WTC11 (cell line): Measurements from ENCODE around the gene ZNF423.

Experiments used
- CBFB ChIP-seq: sonication (generic); formaldehyde crosslinking; IDR thresholded peaks from 2 replicates; pipeline ENCODE4 v1.8.1; 2022; ENCODE audit warnings: mild to moderate bottlenecking, low read depth, missing genetic modification reagents
- CREM ChIP-seq: sonication (generic); formaldehyde crosslinking; IDR thresholded peaks from 2 replicates; pipeline ENCODE4 v1.8.1; 2022; ENCODE audit warnings: mild to moderate bottlenecking, missing genetic modification reagents, moderate library complexity
- ETV6 ChIP-seq: sonication (generic); formaldehyde crosslinking; IDR thresholded peaks from 2 replicates; pipeline ENCODE4 v1.8.1; 2022; ENCODE audit warnings: mild to moderate bottlenecking, missing genetic modification reagents
- FOXK1 ChIP-seq: sonication (generic); formaldehyde crosslinking; IDR thresholded peaks from 2 replicates; pipeline ENCODE4 v1.8.0; 2022; ENCODE audit warnings: mild to moderate bottlenecking, moderate library complexity, missing genetic modification reagents
- JUN ChIP-seq: sonication (generic); formaldehyde crosslinking; IDR thresholded peaks from 2 replicates; pipeline ENCODE4 v1.8.0; 2023; ENCODE audit warnings: mild to moderate bottlenecking, missing genetic modification reagents
- SP1 ChIP-seq: sonication (generic); formaldehyde crosslinking; conservative IDR thresholded peaks from 2 replicates; pipeline ENCODE4 v1.8.1; 2022; ENCODE audit warnings: missing genetic modification reagents
- ZBTB21 ChIP-seq: sonication (generic); formaldehyde crosslinking; IDR thresholded peaks from 2 replicates; pipeline ENCODE4 v1.8.1; 2023; ENCODE audit warnings: mild to moderate bottlenecking, missing genetic modification reagents, borderline replicate concordance
- TF ChIP-seq, protein P1 (sequence below): sonication (generic); formaldehyde crosslinking; IDR thresholded peaks from 2 replicates; pipeline ENCODE4 v1.8.1; 2022; ENCODE audit warnings: mild to moderate bottlenecking, missing genetic modification reagents, moderate library complexity, borderline replicate concordance
- TF ChIP-seq, protein P2 (sequence below): fragments of 200-600 bp; IDR thresholded peaks from 2 replicates; pipeline ENCODE4 v1.8.0; 2022; ENCODE audit warnings: antibody characterized with exemption
- TF ChIP-seq, protein P3 (sequence below): sonication (generic); formaldehyde crosslinking; IDR thresholded peaks from 2 replicates; pipeline ENCODE4 v1.8.1; 2022; ENCODE audit warnings: low read depth, missing genetic modification reagents, borderline replicate concordance
- TF ChIP-seq, protein P4 (sequence below): sonication (generic); formaldehyde crosslinking; IDR thresholded peaks from 2 replicates; pipeline ENCODE4 v1.8.0; 2022; ENCODE audit warnings: mild to moderate bottlenecking, missing genetic modification reagents
- TF ChIP-seq, protein P5 (sequence below): sonication (generic); formaldehyde crosslinking; IDR thresholded peaks from 2 replicates; pipeline ENCODE4 v1.8.0; 2023; ENCODE audit warnings: missing genetic modification reagents
- TF ChIP-seq, protein P6 (sequence below): sonication (generic); formaldehyde crosslinking; IDR thresholded peaks from 2 replicates; pipeline ENCODE4 v1.8.0; 2022; ENCODE audit warnings: mild to moderate bottlenecking, missing genetic modification reagents
- TF ChIP-seq, protein P7 (sequence below): sonication (generic); formaldehyde crosslinking; IDR thresholded peaks from 2 replicates; pipeline ENCODE4 v1.8.0; 2022; ENCODE audit warnings: missing genetic modification reagents

DNA sequence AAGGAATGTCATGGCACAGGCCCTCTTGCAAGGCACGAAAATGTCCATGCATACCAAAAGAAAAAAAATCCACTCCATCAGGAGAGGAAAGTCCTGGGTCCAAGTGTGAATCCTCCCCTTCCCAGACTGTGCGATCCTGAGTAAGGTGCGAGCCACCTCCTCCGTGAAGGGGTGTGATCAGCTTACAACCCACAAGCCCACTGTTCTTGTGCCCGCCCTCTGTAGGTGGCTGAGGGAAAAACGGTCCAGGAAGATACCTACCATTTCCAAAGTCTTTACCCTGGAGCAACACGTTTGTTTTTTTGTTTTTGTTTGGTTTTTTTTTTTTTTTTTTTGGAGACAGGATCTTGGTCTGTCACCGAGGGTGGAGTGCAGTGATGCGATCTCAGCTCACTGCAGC lies 116.5 kb downstream of the ZNF423 start:
- TF ChIP-seq, protein P1, sequence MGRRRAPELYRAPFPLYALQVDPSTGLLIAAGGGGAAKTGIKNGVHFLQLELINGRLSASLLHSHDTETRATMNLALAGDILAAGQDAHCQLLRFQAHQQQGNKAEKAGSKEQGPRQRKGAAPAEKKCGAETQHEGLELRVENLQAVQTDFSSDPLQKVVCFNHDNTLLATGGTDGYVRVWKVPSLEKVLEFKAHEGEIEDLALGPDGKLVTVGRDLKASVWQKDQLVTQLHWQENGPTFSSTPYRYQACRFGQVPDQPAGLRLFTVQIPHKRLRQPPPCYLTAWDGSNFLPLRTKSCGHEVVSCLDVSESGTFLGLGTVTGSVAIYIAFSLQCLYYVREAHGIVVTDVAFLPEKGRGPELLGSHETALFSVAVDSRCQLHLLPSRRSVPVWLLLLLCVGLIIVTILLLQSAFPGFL (CRISPR knock-in tag) = no peak
- TF ChIP-seq ETV6 (CRISPR knock-in tag) (no peak), FOXK1 (CRISPR knock-in tag) (no peak), JUN (CRISPR knock-in tag) (no peak), SP1 (CRISPR knock-in tag) (no peak), CREM (CRISPR knock-in tag) (no peak), CBFB (CRISPR knock-in tag) (no peak), ZBTB21 (no peak)
- TF ChIP-seq, protein P2, sequence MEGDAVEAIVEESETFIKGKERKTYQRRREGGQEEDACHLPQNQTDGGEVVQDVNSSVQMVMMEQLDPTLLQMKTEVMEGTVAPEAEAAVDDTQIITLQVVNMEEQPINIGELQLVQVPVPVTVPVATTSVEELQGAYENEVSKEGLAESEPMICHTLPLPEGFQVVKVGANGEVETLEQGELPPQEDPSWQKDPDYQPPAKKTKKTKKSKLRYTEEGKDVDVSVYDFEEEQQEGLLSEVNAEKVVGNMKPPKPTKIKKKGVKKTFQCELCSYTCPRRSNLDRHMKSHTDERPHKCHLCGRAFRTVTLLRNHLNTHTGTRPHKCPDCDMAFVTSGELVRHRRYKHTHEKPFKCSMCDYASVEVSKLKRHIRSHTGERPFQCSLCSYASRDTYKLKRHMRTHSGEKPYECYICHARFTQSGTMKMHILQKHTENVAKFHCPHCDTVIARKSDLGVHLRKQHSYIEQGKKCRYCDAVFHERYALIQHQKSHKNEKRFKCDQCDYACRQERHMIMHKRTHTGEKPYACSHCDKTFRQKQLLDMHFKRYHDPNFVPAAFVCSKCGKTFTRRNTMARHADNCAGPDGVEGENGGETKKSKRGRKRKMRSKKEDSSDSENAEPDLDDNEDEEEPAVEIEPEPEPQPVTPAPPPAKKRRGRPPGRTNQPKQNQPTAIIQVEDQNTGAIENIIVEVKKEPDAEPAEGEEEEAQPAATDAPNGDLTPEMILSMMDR = no peak
- TF ChIP-seq, protein P3, sequence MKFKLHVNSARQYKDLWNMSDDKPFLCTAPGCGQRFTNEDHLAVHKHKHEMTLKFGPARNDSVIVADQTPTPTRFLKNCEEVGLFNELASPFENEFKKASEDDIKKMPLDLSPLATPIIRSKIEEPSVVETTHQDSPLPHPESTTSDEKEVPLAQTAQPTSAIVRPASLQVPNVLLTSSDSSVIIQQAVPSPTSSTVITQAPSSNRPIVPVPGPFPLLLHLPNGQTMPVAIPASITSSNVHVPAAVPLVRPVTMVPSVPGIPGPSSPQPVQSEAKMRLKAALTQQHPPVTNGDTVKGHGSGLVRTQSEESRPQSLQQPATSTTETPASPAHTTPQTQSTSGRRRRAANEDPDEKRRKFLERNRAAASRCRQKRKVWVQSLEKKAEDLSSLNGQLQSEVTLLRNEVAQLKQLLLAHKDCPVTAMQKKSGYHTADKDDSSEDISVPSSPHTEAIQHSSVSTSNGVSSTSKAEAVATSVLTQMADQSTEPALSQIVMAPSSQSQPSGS (CRISPR knock-in tag) = no peak
- TF ChIP-seq, protein P4, sequence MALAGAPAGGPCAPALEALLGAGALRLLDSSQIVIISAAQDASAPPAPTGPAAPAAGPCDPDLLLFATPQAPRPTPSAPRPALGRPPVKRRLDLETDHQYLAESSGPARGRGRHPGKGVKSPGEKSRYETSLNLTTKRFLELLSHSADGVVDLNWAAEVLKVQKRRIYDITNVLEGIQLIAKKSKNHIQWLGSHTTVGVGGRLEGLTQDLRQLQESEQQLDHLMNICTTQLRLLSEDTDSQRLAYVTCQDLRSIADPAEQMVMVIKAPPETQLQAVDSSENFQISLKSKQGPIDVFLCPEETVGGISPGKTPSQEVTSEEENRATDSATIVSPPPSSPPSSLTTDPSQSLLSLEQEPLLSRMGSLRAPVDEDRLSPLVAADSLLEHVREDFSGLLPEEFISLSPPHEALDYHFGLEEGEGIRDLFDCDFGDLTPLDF = no peak
- TF ChIP-seq, protein P5, sequence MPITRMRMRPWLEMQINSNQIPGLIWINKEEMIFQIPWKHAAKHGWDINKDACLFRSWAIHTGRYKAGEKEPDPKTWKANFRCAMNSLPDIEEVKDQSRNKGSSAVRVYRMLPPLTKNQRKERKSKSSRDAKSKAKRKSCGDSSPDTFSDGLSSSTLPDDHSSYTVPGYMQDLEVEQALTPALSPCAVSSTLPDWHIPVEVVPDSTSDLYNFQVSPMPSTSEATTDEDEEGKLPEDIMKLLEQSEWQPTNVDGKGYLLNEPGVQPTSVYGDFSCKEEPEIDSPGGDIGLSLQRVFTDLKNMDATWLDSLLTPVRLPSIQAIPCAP (CRISPR knock-in tag) = no peak
- TF ChIP-seq, protein P6, sequence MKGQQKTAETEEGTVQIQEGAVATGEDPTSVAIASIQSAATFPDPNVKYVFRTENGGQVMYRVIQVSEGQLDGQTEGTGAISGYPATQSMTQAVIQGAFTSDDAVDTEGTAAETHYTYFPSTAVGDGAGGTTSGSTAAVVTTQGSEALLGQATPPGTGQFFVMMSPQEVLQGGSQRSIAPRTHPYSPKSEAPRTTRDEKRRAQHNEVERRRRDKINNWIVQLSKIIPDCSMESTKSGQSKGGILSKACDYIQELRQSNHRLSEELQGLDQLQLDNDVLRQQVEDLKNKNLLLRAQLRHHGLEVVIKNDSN (CRISPR knock-in tag) = no peak
- TF ChIP-seq, protein P7, sequence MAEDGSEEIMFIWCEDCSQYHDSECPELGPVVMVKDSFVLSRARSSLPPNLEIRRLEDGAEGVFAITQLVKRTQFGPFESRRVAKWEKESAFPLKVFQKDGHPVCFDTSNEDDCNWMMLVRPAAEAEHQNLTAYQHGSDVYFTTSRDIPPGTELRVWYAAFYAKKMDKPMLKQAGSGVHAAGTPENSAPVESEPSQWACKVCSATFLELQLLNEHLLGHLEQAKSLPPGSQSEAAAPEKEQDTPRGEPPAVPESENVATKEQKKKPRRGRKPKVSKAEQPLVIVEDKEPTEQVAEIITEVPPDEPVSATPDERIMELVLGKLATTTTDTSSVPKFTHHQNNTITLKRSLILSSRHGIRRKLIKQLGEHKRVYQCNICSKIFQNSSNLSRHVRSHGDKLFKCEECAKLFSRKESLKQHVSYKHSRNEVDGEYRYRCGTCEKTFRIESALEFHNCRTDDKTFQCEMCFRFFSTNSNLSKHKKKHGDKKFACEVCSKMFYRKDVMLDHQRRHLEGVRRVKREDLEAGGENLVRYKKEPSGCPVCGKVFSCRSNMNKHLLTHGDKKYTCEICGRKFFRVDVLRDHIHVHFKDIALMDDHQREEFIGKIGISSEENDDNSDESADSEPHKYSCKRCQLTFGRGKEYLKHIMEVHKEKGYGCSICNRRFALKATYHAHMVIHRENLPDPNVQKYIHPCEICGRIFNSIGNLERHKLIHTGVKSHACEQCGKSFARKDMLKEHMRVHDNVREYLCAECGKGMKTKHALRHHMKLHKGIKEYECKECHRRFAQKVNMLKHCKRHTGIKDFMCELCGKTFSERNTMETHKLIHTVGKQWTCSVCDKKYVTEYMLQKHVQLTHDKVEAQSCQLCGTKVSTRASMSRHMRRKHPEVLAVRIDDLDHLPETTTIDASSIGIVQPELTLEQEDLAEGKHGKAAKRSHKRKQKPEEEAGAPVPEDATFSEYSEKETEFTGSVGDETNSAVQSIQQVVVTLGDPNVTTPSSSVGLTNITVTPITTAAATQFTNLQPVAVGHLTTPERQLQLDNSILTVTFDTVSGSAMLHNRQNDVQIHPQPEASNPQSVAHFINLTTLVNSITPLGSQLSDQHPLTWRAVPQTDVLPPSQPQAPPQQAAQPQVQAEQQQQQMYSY (CRISPR knock-in tag) = no peak
